ENCODE measurements around the gene AURKB.
"Not testable (repeated sequence)": the region's sequence is repeated elsewhere in the genome, so short reads cannot be mapped to it uniquely, and the experiment has no call there.

The AURKB gene

GRCh38 chr17:8222380-8222629 lies 11.9 kb upstream of the AURKB start:
- no peak for TF ChIP-seq JUND (IDR thresholded peaks at IDR 0.05; ENCODE audit: low read depth)
- in situ Hi-C loops (cut with HindIII; ENCODE audit: low pct_unique_long_range_greater_than_20kb, low sequenced_read_pairs), result no loop called here
- peak in 1 of 2 experiments; percentile 91 for DNase-seq (ENCODE audit: low read depth in 1 of 2, low spot score in 1 of 2)

- in situ Hi-C loops (cut with HindIII; ENCODE audit: low pct_unique_long_range_greater_than_20kb, low sequenced_read_pairs), result no loop called here
- TF ChIP-seq JUND (IDR thresholded peaks at IDR 0.05; ENCODE audit: low read depth), result no peak
- DNase-seq (ENCODE audit: low read depth in 1 of 2, low spot score in 1 of 2), result peak in 1 of 2 experiments; percentile 85
These were observed 11.4 kb upstream of the AURKB start for GRCh38 chr17:8221663-8222379.

GRCh38 chr17:8220783-8221662 lies 10.6 kb upstream of the AURKB start:
- in situ Hi-C loops (cut with HindIII; ENCODE audit: low pct_unique_long_range_greater_than_20kb, low sequenced_read_pairs), result no loop called here
- peak in 1 of 2 experiments; percentile 91 for DNase-seq (ENCODE audit: low read depth in 1 of 2, low spot score in 1 of 2)
- no peak for TF ChIP-seq JUND (IDR thresholded peaks at IDR 0.05; ENCODE audit: low read depth)

- in situ Hi-C loops (cut with HindIII; ENCODE audit: low pct_unique_long_range_greater_than_20kb, low sequenced_read_pairs), result not testable (repeated sequence)
These were observed 3.6 kb upstream of the AURKB start for GRCh38 chr17:8214000-8214399.

GRCh38 chr17:8212312-8213180 lies 2.2 kb upstream of the AURKB start:
- no peak for DNase-seq (ENCODE audit: low read depth in 1 of 2, low spot score in 1 of 2)
- TF ChIP-seq JUND (IDR thresholded peaks at IDR 0.05; ENCODE audit: low read depth), result no peak
- in situ Hi-C loops (cut with HindIII; ENCODE audit: low pct_unique_long_range_greater_than_20kb, low sequenced_read_pairs), result no loop called here

More at GRCh38 chr17:8214000-8214399, 3.6 kb upstream of the AURKB start:
- not testable (repeated sequence) for DNase-seq (ENCODE audit: low read depth in 1 of 2, low spot score in 1 of 2)

GRCh38 chr17:8210761-8211458 lies 535 bp upstream of the AURKB start:
- DNase-seq (ENCODE audit: low read depth in 1 of 2, low spot score in 1 of 2), result no peak
- no peak for TF ChIP-seq JUND (IDR thresholded peaks at IDR 0.05; ENCODE audit: low read depth)
- in situ Hi-C loops (cut with HindIII; ENCODE audit: low pct_unique_long_range_greater_than_20kb, low sequenced_read_pairs), result no loop called here

DNA sequence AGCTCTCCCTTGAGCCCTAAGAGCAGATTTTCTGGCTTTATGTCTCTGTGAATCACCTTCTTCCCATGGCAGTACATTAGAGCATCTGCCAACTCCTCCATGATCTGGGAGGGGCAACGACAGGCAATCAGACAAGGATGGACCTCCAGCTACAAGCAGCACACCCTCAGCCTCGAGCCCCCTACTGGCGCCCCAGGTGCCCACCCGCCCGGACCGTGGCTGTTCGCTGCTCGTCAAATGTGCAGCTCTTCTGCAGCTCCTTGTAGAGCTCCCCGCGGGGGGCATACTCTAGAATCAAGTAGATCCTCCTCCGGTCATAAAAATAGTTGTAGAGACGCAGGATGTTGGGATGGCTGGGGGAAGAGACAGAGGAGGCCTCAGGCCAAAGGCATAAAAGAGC lies 3.8 kb downstream of the AURKB start:
- TF ChIP-seq JUND (IDR thresholded peaks at IDR 0.05; ENCODE audit: low read depth), result no peak
- no peak for DNase-seq (ENCODE audit: low read depth in 1 of 2, low spot score in 1 of 2)
- in situ Hi-C loops (cut with HindIII; ENCODE audit: low pct_unique_long_range_greater_than_20kb, low sequenced_read_pairs), result no loop called here

DNA sequence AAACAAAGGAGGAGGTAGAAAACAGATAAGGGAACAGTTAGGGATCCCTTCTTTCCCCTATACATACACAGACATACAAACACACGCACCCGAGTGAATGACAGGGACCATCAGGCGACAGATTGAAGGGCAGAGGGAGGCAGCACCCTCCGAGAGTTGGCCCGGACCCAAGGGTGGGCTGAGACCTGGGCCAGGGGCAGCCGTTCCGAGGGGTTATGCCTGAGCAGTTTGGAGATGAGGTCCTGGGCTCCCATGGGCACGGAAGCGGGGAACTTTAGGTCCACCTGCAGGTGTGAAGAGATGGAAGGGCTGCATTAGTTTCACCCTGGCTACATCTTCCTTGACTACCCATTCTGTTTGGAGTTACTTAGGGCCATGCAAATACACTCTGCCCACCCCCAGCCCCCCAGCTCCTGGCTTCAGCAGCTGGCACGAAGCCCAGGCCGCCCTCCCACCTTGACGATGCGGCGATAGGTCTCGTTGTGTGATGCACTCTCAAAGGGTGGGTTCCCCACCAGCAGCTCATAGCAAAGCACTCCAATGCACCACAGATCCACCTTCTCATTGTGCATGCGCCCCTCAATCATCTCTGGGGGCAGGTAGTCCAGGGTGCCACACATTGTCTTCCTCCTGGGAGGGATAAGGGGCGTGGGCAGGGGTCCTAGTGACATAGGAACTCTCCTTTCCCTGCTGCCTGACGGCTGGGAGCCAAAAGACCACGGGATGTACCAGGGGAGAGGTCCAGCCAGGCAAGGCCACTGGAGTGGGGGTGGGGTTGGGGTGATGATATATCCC lies 5.4 kb downstream of the AURKB start:
- in situ Hi-C loops (cut with HindIII; ENCODE audit: low pct_unique_long_range_greater_than_20kb, low sequenced_read_pairs), result no loop called here
- TF ChIP-seq JUND (IDR thresholded peaks at IDR 0.05; ENCODE audit: low read depth), result no peak
- DNase-seq (ENCODE audit: low read depth in 1 of 2, low spot score in 1 of 2), result no peak

DNA sequence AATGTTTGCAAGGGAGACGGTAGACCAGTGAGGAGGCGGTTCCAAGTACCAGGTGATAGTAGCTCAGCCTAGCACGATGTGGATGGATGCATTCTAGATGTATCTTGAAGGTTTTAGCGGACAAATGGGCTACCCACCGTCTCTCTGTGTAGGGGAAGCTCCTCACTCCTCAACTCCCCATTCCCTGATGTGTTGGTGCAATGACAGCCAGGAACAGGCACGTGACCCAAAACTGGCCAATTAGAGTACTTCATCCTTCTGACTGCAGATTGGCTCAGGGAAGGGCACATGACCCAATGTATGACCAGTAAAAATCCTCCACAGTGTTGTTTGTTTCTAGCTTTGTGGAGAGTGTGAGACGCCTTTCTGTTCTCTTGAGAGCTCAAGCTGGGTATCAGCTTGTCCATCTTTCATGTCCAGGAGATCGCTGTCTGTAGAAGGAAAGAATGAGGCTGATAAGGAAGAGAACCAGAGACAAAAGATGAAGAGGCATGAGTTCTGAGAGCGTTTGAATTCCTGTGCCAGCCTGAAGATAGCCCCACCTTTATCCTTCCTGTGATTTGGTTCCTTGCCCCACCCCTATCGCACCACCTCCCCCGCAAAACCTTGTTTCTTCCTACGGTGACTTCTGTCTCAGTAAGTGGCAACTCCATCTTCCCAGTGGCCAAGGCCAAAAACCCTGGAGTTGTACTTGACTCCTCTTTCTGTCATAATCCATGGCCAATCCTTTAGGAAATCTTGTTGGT lies 18.1 kb downstream of the AURKB start:
- no peak for TF ChIP-seq JUND (IDR thresholded peaks at IDR 0.05; ENCODE audit: low read depth)
- DNase-seq (ENCODE audit: low read depth in 1 of 2, low spot score in 1 of 2), result peak; percentile 55 to 94
- in situ Hi-C loops (cut with HindIII; ENCODE audit: low pct_unique_long_range_greater_than_20kb, low sequenced_read_pairs), result no loop called here

DNA sequence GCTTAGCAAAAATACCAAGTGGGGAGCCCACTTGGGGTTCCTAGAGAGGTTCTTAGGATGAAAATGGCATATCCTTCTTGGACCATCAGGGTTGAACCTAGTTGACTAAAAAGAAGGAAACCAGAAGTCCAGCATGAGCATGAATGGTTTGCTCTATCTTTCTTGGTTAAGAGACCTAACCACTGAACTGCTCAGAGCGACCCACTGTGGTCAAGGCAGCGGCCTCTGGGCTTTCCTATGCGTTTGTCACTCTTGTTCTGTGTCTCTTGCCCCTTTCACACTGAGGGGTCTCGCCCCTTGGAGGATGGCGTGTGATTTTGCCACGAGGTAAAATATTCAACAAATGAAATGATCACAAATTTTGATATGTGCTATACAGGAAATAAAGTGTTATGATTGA lies 19.9 kb downstream of the AURKB start:
- TF ChIP-seq JUND (IDR thresholded peaks at IDR 0.05; ENCODE audit: low read depth), result 0 out of 2 replicates have a peak, but pooled peaks have one; percentile 28
- in situ Hi-C loops (cut with HindIII; ENCODE audit: low pct_unique_long_range_greater_than_20kb, low sequenced_read_pairs), result no loop called here
- no peak for DNase-seq (ENCODE audit: low read depth in 1 of 2, low spot score in 1 of 2)
